ENCODE measurements around the gene ETFB.
A peak's percentile ranks its signal among the peaks of the same experiment; 100 is the strongest.

ETFB gene

DNA sequence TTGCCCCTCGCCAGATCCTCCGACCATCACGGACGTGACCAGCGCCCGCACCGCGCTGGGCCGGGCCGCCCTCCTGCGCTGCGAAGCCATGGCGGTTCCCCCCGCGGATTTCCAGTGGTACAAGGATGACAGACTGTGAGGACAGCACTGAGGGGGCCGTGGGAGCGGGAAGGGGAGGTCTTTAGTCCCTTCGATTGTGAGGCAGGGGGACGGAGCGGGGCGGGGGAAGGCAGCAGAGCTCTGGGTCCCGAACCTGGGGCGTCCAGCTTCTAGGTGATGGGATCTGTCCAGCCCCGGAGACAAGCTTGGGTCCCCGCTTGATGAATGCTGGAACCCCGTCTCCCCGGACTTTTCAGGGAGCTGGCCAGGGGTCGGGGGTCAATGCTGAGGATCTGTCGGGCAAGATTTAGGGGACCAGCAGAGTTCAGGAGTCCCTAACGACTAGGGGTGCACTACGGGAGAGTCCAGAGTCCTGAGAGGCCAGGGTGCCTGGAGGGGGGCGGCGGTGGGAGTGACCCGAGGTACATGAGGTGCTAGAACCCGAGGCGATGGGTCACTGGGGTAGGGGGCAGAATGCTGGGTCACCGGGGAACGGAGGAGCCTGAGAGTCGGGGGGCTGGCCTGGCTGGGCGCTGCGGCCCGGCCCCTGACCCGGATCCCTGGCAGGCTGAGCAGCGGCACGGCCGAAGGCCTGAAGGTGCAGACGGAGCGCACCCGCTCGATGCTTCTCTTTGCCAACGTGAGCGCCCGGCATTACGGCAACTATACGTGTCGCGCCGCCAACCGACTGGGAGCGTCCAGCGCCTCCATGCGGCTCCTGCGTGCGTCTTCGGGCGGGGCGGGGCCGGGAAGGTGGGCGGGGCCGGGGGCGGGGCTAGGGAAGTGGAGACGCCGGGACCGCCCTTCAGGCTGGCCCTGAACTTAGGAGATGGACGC, 38.9 kb downstream of the ETFB start:
- peak in 2 of 14 donors; percentile 11 to 16 for DNase-seq

DNA sequence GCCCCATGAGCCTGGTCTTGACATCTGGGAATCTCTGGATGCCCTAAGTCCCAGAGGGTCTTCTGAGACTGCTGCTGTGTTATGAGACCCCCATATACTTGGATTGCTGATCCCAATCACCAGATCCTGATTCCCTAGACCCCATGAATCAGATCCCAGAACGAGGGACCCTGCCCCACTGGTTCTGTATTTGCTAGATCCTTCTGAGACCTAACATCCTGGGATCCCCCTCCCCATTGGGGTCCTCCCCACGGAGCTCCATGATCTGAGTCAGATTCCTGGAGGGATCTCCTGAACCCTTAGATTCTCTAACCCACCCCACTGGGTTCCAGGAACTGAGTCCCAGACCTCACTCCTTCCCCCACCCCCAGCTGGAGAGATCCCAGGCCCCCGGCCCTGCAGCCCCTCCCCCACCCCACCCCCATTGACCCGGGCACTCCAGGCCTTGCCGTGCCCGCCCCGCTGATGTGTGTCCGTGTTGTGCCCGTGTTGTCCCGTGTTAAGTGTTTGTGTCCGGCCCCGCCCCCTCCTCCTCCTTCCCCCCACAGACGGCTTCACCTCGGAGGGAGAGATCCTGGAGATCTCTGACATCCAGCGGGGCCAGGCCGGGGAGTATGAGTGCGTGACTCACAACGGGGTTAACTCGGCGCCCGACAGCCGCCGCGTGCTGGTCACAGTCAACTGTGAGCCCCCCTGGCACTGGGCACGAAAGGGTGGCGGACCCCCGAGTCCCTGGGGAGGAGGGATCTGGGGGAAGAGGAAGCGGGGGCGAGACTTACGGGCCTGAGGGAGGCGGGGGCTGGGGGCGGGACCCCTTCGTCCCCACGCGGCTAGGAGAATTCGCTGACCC, 39.7 kb downstream of the ETFB start:
- no peak for DNase-seq

DNA sequence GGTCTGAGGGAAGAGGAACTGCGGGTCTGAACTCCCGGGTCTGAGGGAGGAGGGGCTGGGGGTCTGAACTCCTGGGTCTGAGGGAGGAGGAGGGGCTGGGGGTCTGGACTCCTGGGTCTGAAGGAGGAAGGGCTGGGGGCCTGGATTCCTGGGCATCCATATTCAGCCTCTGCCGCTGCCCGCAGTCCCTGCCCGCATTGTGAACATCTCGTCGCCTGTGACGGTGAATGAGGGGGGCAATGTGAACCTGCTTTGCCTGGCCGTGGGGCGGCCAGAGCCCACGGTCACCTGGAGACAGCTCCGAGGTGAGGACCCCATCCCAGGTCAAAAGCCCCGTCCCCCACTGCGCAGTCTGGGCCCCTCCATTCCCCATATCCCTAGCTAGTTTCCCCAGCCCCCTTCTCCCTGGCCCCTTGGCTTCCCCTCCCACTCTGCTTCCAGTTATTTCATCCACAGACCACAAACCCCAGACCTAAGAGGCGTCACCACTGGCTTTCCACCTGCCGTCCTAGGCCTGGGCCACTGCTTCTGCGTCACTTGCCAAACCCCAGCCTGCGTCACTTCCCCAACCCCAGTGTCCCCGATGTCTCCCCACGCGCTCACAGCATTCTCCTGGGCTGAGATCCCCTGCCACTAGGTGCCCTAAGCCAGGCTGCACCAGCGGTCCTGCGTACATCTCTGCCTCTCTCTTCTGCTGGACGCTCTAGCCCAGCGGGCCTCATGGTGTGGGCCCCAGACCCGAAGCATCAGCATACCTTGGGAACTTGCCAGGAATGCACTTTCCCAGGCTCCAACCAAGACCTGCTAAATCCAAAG, 40.8 kb downstream of the ETFB start:
- no peak for DNase-seq

DNA sequence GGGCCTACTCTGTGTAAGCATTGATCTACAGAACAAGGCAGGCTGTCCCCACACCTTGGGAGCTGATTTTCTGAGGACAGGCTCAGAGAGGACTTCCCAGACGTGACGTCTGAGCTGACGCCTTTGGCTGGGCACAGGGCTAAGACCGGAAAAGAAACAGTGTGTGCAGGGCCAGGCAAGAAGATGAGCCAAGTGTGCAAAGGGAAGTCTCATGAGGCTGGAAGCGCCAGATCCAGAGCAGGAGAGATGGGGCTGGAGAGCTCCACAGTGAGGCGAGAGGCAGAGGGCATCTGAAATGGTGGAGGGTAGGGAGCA, 42.1 kb downstream of the ETFB start:
- DNase-seq, result peak in 1 of 14 donors; percentile 71

DNA sequence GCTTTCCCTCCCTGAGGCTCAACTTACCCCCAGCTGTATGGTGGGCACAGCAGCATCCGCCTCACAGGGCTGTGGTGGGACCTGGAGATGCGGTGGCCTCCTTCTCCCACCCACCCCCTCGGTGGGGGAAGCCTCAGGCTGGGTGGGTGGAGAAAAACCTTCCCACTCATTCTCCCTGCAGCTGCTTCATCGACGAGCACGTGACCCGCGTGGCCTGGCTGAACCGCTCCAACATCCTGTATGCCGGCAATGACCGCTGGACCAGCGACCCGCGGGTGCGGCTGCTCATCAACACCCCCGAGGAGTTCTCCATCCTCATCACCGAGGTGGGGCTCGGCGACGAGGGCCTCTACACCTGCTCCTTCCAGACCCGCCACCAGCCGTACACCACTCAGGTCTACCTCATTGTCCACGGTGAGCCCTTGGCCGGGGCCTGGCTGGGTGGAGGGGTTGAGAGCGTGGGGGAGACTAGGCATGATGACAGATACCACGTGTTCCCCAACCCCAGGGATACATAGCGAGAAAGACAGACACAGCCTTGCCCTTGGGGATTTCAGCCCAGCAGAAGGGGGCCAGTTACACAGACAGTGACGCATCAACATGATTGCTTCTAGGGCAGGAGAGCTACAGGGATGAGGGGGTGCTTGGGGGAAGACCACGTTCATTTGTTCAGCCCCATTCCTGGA, 42.6 kb downstream of the ETFB start:
- no peak for DNase-seq

DNA sequence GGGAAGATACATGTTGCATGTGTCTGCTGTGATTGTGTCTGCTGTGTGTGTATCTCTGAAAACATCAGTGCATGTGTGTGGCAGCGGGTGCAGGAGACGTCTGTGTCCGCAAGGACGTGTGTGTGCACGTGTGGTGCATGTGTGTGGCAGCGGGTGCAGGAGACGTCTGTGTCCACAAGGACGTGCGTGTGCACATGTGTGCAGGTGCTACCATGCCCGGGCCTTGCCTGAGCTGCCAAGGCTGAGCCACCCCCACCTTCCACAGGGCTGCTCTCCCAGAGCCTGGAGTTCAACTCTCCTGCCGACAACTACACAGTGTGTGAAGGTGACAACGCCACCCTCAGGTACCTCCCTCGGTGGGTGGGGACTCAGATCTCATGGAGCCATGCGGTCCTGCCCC, 44.4 kb downstream of the ETFB start:
- DNase-seq, result peak in 1 of 14 donors; percentile 9

DNA sequence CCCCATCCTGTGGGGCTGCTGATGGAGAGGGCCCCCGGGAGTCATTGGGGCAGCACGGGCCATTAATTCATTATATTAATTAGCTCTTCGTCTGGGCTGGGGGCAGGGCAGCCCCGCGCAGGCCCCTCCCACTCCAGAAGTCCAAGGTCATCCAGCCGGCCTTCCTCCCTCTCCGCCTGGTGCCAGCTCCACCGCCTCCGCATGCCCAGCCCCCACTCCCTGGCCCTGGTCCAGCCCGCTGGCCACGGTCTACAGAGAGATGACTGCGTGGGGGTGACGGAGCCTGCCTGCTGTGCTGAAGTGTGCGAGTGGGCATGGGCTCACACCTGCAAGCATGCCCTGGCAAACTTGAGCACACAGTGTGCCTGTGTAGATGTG, 45.9 kb downstream of the ETFB start:
- DNase-seq, result peak in 2 of 14 donors; percentile 6 to 28

DNA sequence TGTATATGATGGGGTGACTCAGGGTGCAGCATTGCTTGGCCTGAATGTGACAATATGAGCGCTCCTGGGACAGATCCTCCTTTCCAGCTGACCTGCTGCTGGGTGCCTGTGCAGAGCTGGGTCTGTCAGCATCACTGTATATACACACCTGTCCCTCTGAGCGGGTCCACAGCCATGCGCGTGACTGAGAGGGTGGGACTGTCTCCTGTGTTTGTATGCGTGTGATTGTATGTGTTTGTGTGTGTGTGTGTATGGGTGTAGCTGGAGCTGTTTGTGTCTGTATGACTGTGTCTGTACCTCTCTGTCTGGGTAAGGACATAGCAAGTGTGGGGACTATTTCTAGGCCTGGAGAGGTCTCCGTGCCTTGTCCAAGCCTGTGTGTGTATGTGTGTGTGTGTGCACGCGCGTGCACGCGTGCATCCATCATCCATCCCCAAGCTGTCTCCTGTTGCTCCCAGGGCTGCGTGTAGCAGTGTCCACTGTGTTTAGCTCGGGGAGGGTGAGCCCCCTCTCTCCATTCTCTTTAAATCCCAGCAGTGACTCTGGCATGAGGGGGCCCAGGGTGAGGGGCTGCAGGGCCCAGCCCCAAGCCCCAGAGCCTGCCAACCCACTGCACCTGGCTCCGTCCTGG, 46.4 kb downstream of the ETFB start:
- DNase-seq, result peak in 1 of 14 donors; percentile 61

DNA sequence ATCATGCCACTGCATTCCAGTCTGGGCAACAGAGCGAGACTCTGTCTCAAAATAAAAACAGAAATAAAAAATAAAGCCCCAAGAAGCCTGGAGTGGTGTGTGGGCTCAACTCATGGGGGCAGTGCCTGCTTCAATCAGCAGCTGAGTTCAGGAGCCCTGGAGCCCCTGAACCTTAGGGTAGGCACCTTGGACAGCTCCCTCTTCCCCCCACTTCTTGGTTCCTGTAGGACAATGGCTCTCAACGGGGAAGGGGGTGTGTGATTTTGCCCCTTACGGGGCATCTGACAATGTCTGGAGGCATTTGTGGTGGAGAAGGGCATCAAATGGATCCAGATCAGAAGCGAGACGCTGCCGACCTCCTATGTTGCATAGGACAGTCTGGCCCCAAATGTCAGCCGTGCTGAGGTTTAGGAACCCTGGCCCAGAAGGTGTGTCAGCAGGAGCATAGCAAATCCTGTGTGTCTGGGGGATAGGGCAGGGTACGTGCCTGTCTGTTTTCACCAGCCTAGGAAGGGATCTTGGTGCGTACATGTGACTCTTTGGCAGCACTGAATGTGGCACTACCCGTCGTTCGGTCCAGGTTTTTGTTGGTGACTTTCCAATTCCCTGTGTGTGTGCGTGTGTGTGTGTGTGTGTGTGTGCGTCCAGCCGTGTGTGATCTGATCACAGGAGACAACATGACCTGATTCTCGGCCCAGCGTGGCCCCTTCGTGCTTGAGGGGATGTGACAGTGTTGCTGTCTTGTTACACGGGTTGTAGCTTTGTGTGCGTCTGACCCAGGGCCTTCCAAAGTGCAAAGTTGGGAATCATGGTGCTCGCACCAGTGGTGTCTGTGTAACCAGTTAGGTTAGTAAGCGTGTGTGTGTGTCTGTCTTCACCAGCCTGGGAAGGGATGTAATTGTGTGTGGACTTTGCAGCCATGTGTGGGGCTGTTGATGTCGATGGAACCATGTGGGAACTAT, 47.2 kb downstream of the ETFB start:
- peak in 2 of 14 donors; percentile 9 to 95 for DNase-seq

DNA sequence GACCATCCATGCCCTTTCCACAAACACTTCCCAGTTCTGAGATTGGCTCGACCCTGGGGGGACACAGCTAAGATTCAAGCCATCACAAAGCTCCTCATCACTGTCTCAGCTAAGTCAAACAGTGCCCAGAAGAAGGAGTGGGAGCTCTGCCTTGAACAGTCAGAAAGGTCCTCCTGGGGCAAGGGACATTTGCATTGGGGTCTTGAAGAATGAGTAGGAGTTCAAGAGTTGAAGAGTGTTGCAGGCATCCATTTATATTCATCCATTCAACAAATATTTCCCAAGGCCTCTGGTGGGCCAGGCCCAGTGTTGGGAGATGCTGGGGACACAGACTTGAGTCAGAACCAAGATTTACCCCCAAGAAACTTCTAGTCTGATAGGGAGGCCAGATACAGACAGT, 48.2 kb downstream of the ETFB start:
- no peak for DNase-seq

DNA sequence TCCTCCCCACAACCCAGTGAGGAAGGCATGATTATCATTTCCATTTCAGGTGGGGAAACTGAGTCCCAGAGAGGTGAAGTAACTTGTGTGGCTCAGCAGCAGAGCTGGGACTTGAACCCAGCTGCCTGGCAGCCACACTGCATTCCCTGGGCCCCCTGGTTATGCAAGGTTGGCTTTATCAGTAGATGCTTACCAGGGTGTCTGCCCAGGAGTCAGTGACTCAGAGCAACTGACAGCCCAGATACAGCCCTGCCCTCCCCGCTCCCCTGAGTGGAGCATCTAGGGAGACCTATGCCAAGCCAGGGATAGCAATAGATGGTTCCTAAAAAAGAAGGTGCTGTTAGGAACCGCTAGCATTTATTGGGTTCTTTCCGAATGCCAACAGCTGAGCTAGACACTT, 48.8 kb downstream of the ETFB start:
- DNase-seq, result no peak

DNA sequence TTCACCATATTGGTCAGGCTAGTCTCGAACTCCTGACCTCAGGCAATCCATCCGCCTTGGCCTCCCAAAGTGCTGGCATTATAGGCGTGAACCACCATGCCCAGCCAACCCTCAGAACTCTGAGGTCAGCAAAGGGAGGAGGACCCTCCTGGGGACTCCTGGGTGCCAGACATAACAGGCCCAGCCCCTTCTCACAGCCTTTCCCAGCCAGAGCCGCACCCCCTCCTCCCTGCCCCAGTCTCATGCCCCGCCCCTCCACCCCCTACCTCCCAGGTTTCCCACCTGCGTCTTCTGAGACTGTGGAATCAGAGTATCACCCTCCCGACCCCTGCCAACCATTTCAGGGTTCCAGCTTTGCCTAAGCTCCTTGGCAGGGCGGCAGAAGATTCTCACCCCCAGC, 49.5 kb downstream of the ETFB start:
- DNase-seq, result no peak

DNA sequence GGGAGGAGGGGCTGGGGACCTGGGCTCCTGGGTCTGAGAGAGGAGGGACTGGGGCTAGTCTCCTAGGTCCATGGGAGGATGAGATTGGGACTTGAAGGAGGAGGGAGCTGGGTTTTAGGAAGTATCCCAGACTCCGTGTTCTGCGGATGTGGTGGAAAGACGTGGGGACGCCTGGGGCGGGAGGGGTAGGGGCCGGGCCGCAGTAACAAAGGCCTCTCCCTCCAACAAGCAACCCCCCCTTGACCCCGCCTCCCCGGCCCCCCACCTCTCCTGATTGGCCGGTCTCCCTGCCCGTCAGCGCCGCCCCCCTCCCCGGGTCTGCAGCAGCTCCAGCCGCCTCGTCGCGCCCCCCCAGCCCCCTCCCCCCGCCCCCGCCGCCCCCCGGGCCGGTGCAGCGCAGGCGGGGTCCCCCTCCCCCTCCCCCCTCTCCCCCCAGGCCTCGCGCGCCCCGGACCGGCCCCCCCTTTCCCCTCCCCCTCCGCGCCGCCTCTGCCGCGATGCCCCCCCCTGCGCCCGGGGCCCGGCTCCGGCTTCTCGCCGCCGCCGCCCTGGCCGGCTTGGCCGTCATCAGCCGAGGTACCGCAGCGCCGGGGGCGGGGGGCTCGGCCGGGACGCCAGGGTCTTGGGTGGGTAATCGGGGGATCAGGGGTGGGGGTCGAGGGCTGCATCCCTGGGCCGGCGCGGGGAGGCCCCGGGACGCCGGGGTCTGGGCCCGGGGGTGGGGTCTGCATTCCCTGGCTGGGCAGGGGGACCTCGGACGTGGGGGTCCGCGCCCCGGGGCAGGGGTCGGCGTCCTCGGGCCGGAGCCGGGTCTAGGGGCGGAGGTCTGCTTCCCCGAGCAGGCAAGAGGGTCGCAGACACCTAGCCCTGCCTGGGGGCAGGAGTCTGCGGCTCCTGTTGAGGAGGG, 54.6 kb downstream of the ETFB start, which contains the start of gene IGLON5:
TSS of gene IGLON5 (plus strand) at position 294 of the 907 bp plus-strand sequence. CDS start at position 498, 204 bp downstream.
- DNase-seq, result peak in 2 of 14 donors; percentile 8 to 58

DNA sequence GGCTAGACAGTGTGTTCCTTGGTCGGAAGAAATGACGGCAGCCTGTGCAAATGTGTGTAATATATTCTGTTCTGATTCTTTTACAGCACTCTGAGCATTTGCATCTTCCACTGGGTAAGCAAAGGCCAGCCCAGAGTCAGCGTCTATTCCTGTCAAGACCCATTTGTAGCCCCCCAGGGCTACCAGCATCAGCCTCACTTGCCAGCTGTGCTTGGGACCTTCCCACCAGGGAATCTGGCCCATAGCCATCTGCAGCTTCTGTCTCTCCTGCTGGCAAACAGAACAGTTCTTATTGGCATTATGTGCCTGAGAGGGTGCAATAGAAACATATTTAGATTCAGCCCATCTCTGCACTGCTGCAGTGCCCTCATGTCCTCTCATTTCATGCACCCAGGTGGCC, 60.7 kb downstream of the ETFB start:
- no peak for DNase-seq

DNA sequence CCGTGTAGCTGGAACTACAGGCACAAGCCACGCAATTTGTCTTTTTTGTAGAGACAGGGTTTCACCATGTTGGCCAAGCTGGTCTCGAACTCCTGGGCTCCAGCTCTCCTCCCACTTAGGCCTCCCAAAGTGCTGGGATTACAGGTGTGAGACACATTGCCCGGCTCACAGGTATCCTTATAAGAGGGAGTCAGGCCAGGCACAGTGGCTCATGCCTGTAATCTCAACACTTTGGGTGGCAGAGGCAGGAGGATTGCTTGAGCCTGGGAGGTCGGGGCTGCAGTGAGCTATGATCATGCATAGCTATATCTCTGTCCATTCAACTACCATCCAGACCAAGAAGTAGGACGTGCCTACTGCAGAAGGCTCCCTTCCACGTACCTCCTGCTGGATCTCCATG, 64.9 kb downstream of the ETFB start:
- no peak for DNase-seq

DNA sequence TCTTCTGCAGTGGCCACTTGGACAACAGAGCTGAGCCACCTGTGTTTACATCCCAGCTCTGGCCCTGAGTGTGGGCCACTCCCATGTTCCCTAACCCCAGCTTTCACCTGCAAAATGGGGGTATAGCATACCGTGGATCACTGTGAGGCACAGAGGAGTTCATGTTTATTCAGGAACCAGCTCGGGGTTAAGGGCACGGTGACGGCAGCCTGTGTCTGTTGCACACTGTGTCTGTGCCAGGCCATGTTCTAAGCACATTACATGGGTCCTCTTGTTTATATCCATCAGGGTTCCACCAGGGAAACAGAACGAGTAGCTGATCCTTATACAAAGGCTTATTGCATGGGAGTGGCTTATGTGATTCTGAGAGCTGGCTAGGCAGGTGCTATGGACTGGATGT, 68.8 kb downstream of the ETFB start:
- DNase-seq, result no peak

DNA sequence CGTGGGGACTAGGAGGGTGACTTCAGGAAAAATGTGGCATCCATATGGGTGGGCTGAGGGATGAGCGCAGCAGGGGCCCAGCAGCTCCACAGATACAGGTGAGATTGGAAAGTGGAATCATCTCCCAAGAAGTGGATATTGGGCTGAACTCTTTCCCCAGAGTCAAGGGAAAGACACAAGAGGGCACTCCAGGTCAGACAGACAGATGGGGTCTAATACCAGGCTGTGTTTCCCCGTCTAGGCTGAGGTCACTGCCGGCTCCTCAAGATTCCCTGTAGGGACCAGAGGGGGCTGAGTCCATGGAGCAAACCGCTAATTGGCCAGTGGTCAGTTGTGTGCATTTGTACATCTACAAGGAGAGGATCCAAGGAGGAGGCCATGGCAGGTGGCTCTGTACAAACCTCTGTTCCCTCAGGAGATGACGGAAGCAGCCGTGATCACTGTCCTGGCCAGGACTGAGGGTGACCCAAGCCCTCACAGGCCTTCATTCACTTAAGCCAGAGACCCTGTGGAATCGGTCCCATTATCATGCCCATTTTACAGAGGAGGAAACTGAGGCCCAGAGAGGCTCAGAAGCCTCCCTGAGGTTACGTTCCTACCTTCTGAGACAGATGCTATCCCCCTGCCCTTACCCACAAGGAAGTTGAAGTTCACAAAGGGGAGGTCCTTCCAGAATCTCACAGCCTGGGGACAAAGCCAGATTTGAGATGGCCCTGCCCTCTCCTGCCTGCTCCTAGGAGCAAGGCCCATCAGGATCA, 69.7 kb downstream of the ETFB start:
- no peak for DNase-seq

DNA sequence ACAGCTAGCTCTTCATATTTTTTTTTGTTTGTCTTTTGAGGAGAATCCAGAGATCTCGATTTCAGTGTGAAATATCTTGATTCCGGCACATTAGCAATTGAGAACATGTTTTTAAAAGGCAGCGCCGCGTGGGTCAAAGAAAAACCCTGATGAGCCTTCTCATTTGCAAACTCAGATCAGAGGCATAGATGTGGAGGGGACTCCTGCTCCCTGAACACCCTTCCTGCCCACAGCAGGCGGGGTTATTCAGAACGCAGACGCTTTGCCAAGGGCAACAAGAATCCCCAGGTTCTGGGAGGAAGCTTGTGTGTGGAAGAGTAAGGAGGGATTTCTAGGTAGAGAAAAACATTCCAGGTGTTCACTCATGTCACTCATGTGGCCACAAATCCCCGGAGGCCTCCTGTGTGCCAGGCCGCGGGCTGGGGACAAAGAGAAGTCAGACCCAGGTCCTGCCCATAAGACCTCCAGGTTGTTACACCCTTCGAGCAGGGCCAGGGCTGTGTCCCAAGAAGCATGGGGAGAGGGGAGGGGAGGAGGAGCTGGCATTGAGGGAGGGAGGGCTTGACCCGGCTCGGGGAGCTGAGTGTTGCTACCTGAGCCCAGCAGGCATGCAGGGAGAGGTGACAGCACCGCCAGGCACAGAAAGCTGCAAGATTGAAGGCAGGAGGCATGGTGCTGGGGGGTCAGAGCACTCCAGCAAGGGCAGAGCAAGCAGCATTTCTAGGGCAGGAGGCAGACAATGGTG, 70.6 kb downstream of the ETFB start:
- DNase-seq, result peak in 1 of 14 donors; percentile 15
